IPS DF 6.9 (cell line): ENCODE data around the gene RTL3.
"Not testable (repeated sequence)": the region's sequence is repeated elsewhere in the genome, so short reads cannot be mapped to it uniquely, and the experiment has no call there.

ENCODE experiments used
- DNase-seq: peaks from one replicate; pipeline ENCODE4 v3.0.0-alpha.2; 2013; ENCODE audit warnings: low read depth, low spot score
- H3K27ac ChIP-seq: one replicate; pipeline ENCODE4 v1.5.1; 2013; ENCODE audit warnings: low read length, control low read depth
- H3K27me3 ChIP-seq: 2 replicates; pipeline ENCODE4 v1.6.1; 2013; ENCODE audit warnings: mild to moderate bottlenecking, low read length; ENCODE audit not compliant: control insufficient read depth, insufficient read depth
- H3K36me3 ChIP-seq: 2 replicates; pipeline ENCODE4 v1.6.1; 2013; ENCODE audit warnings: low read length; ENCODE audit not compliant: control insufficient read depth, insufficient read depth
- H3K4me1 ChIP-seq: 2 replicates; pipeline ENCODE4 v1.6.1; 2013; ENCODE audit warnings: low read length; ENCODE audit not compliant: control insufficient read depth, insufficient read depth
- H3K4me3 ChIP-seq: 2 replicates; pipeline ENCODE4 v1.5.1; 2013; ENCODE audit warnings: mild to moderate bottlenecking, low read length
- H3K9me3 ChIP-seq: 2 replicates; pipeline ENCODE4 v1.6.1; 2013; ENCODE audit warnings: low read length, inconsistent platforms; ENCODE audit not compliant: control insufficient read depth, insufficient read depth
- whole genome bisulfite sequencing: extraction: QIAGEN DNeasy Blood & Tissue Kit; methylation state at CpG from one replicate; pipeline ENCODE4 v1.1.7; 2013; ENCODE audit warnings: mixed read lengths, missing lambda C conversion rate; ENCODE audit not compliant: insufficient read length, insufficient coverage; 5-methylcytosine and 5-hydroxymethylcytosine counted together

The RTL3 gene

GRCh38 chrX:78659955-78660354 is 827 bp upstream of the RTL3 start:
- no peaks in the 10 kb centered on the region for H3K27me3 ChIP-seq
- no peaks in the 10 kb centered on the region for H3K4me1 ChIP-seq
- H3K36me3 ChIP-seq: no peaks in the 10 kb centered on the region
- H3K4me3 ChIP-seq: no peak overlapping the region
- H3K9me3 ChIP-seq: no peaks in the 10 kb centered on the region
- no peak for DNase-seq
- no peak overlapping the region for H3K27ac ChIP-seq
- WGBS: no CpG with 5 or more reads among the region's 2 CpGs

GRCh38 chrX:78658414-78658813 is 714 bp downstream of the RTL3 start:
- Histone ChIP-seq H3K36me3 (no peaks in the 10 kb centered on the region), H3K27ac (no peak overlapping the region), H3K9me3 (no peaks in the 10 kb centered on the region), H3K27me3 (no peaks in the 10 kb centered on the region), H3K4me1 (no peaks in the 10 kb centered on the region), H3K4me3 (no peak overlapping the region)
- no peak for DNase-seq
- no CpG with 5 or more reads among the region's 6 CpGs for WGBS

GRCh38 chrX:78655642-78656041 is 3.5 kb downstream of the RTL3 start:
- Histone ChIP-seq H3K4me1 (no peaks in the 10 kb centered on the region), H3K27me3 (no peaks in the 10 kb centered on the region), H3K27ac (no peak overlapping the region), H3K36me3 (no peaks in the 10 kb centered on the region), H3K4me3 (no peak overlapping the region), H3K9me3 (no peaks in the 10 kb centered on the region)
- WGBS: no CpG with 5 or more reads among the region's 1 CpG
- DNase-seq: no peak

GRCh38 chrX:78653118-78653822 is 5.9 kb downstream of the RTL3 start:
- Histone ChIP-seq H3K9me3 (no peaks in the 10 kb centered on the region), H3K4me3 (no peak overlapping the region), H3K27ac (no peak overlapping the region), H3K4me1 (no peaks in the 10 kb centered on the region), H3K36me3 (no peaks in the 10 kb centered on the region), H3K27me3 (no peaks in the 10 kb centered on the region)
- no CpG with 5 or more reads among the region's 3 CpGs for WGBS
- DNase-seq: no peak

GRCh38 chrX:78650906-78651437 is 8.2 kb downstream of the RTL3 start:
- Histone ChIP-seq H3K27me3 (no peaks in the 10 kb centered on the region), H3K9me3 (no peaks in the 10 kb centered on the region), H3K4me1 (no peaks in the 10 kb centered on the region), H3K4me3 (no peak overlapping the region), H3K27ac (no peak overlapping the region), H3K36me3 (no peaks in the 10 kb centered on the region)
- WGBS: no CpG with 5 or more reads among the region's 5 CpGs
- DNase-seq: no peak

GRCh38 chrX:78643874-78644273 is 15.3 kb downstream of the RTL3 start:
- no CpG with 5 or more reads among the region's 1 CpG for WGBS
- Histone ChIP-seq H3K27me3 (no peaks in the 10 kb centered on the region), H3K4me1 (no peaks in the 10 kb centered on the region; the same call in 1 of the 2 replicates), H3K36me3 (no peaks in the 10 kb centered on the region), H3K27ac (no peak overlapping the region), H3K4me3 (no peak overlapping the region), H3K9me3 (no peaks in the 10 kb centered on the region)
- no peak for DNase-seq

- H3K27ac ChIP-seq: no peak overlapping the region
- no peak overlapping the region for H3K4me3 ChIP-seq
- H3K4me1 ChIP-seq: no peaks in the 10 kb centered on the region; the same call in 1 of the 2 replicates
- WGBS: no CpG with 5 or more reads among the region's 1 CpG
- no peaks in the 10 kb centered on the region for H3K36me3 ChIP-seq
- no peaks in the 10 kb centered on the region for H3K9me3 ChIP-seq
- H3K27me3 ChIP-seq: no peaks in the 10 kb centered on the region
- no peak for DNase-seq
Measured at GRCh38 chrX:78643096-78643495, 16.0 kb downstream of the RTL3 start.

- H3K27ac ChIP-seq, H3K27me3 ChIP-seq, H3K36me3 ChIP-seq, DNase-seq, H3K9me3 ChIP-seq, H3K4me1 ChIP-seq, H3K4me3 ChIP-seq: not testable (repeated sequence)
- WGBS: no CpG with 5 or more reads among the region's 1 CpG
Measured at GRCh38 chrX:78636096-78636495, 23.0 kb downstream of the RTL3 start.

- Histone ChIP-seq H3K27ac (no peak overlapping the region), H3K4me1 (no peaks in the 10 kb centered on the region), H3K36me3 (no peaks in the 10 kb centered on the region), H3K4me3 (no peak overlapping the region), H3K9me3 (no peaks in the 10 kb centered on the region), H3K27me3 (no peaks in the 10 kb centered on the region)
- WGBS: no CpG with 5 or more reads among the region's 2 CpGs
- no peak for DNase-seq
Measured at GRCh38 chrX:78624962-78625909, 33.9 kb downstream of the RTL3 start.

- DNase-seq: no peak
- no peak overlapping the region for H3K4me3 ChIP-seq
- H3K27ac ChIP-seq: no peak overlapping the region
- no peaks in the 10 kb centered on the region for H3K4me1 ChIP-seq
- H3K9me3 ChIP-seq: no peaks in the 10 kb centered on the region
- no CpG with 5 or more reads among the region's 1 CpG for WGBS
- no peaks in the 10 kb centered on the region for H3K27me3 ChIP-seq
- no peaks in the 10 kb centered on the region for H3K36me3 ChIP-seq
Measured at GRCh38 chrX:78624426-78624825, 34.7 kb downstream of the RTL3 start.
